VCaP (cell line): ENCODE results near the gene ZNF266.
A peak's percentile ranks its signal among the peaks of the same experiment; 100 is the strongest.

ENCODE experiments used
- H3K27ac ChIP-seq: fragments of 450-650 bp; 2 replicates; pipeline ENCODE4 v1.5.1; 2017
- CTCF ChIP-seq: fragments of 450-650 bp; conservative IDR thresholded peaks from 2 replicates; pipeline ENCODE4 v1.5.1; 2017; ENCODE audit warnings: mild to moderate bottlenecking, moderate library complexity

Gene ZNF266

GRCh38 chr19:9435279-9436268 is at the start of gene ZNF266:
Gene ZNF266 (minus strand): TSS chr19:9435573. CDS start chr19:9420089, 15,484 bp downstream.
- TF ChIP-seq CTCF: peak; percentile 58
- peak within 1 kb of the TSS; percentile 80 for H3K27ac ChIP-seq

DNA sequence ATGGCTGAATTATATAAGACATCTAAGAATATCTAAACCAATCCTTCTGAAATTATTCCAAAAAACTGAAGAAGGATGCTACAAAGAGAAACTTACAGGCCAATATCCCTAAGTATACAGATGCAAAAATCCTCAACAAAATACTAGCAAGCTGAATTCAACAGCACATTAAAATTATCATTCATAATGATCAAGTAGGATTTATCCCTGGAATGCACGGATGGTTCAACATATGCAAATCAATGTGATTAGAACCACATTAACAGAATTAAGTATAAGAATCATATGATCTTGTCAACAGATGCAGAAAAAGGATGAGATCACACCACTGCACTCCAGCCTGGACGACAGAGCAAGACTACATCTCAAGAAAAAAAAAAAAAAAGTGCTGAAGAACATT is 49.8 kb upstream of the ZNF266 start:
- no peak for TF ChIP-seq CTCF
- H3K27ac ChIP-seq: no peak overlapping the region

DNA sequence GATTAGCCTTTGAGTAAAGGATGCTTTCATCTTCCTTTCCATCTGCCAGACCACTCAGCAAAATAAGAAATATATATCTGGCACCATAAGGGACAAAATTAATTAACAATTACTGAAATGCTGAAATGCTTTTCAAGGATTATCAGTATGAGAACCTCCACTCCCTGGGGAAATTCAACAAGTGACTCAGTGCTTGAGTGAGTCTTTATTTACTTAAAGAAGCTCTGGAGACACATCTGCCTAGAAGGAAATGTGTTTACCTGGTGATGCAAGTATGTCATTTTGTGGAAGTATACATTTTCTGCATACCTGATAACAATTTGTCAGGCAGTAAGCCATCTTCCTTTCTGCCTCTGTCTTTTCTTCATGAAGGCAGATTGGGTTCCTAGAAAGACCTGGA is 39.6 kb upstream of the ZNF266 start:
- no peak overlapping the region for H3K27ac ChIP-seq
- no peak for TF ChIP-seq CTCF

- TF ChIP-seq CTCF: no peak
- H3K27ac ChIP-seq: no peak overlapping the region
Observed at GRCh38 chr19:9467161-9467560, 31.8 kb upstream of the ZNF266 start.

DNA sequence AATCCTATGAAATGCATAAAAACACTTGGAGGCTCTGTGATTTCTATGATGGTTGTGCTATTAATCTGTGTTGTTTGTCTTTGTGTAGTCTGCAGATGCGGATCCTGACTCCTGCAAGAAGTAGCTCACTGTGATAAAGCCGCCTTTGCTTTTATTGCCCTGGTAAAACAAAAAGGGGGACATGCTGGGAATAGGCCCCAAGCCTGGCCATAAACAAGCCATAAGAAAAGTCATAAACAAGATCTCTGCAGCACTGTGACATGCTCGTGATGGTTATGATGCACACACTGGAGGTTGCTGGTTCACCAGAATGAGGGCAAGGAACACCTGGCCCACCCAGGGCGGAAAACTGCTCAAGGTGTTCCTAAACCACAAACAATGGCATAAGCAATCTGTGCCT is 26.6 kb upstream of the ZNF266 start:
- H3K27ac ChIP-seq: no peak overlapping the region
- no peak for TF ChIP-seq CTCF

- TF ChIP-seq CTCF: 0 out of 2 replicates have a peak, but pooled peaks have one; percentile 10
- H3K27ac ChIP-seq: peak overlapping the region; percentile 27; the same call in 1 of the 2 replicates
Observed at GRCh38 chr19:9456018-9456689, 20.8 kb upstream of the ZNF266 start.

DNA sequence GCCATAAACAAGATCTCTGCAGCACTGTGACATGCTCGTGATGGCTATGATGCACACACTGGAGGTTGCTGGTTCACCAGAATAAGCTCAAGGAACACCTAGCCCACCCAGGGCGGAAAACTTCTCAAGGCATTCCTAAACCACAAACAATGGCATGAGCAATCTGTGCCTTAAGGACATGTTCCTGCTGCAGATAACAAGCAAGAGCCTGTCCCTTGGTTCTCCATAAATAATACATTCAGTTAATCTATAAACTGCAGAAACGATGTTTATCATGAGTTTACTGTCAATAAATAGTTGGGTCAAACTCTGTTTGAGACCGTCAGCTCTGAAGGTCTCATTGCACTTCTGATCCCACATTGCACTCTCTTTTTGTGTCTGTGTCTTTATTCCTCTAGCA is 18.6 kb upstream of the ZNF266 start:
- TF ChIP-seq CTCF: no peak

More for the DNA sequence above, 18.6 kb upstream of the ZNF266 start:
- H3K27ac ChIP-seq: no peak overlapping the region
